C4-2B (cell line): ENCODE data around the gene INPP5K.

ENCODE experiments used
- H3K27ac ChIP-seq: fragments of 450-650 bp; 2 replicates; pipeline ENCODE4 v1.5.1; 2017
- ZFX ChIP-seq: fragments of 450-650 bp; IDR thresholded peaks from 2 replicates; pipeline ENCODE4 v1.6.1; 2017
- TF ChIP-seq, protein P1 (sequence below): fragments of 450-650 bp; conservative IDR thresholded peaks from 2 replicates; pipeline ENCODE4 v1.5.1; 2017; ENCODE audit warnings: mild to moderate bottlenecking

The INPP5K gene

DNA sequence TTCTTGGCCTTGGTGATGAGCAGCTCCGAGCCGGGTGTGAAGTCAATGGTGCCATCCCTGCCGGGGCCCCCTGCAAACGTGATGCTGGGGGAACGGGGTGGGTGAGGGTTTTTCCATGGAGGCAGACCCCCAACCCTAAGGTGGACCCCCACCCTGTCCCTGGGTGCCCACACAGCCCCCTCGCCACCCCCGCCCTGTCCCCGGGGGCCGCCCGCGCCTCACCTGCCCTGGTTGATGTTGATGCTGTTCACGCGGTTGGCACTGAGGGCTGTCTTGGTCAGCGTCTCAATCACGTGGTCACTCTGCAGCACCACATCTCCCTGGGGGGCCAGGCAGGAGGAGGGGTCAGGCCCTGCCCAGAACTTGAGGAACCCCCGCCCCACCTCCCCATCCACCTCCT lies 49.2 kb downstream of the INPP5K start:
- H3K27ac ChIP-seq = no peak overlapping the region
- no peak for TF ChIP-seq ZFX
- TF ChIP-seq, protein P1, sequence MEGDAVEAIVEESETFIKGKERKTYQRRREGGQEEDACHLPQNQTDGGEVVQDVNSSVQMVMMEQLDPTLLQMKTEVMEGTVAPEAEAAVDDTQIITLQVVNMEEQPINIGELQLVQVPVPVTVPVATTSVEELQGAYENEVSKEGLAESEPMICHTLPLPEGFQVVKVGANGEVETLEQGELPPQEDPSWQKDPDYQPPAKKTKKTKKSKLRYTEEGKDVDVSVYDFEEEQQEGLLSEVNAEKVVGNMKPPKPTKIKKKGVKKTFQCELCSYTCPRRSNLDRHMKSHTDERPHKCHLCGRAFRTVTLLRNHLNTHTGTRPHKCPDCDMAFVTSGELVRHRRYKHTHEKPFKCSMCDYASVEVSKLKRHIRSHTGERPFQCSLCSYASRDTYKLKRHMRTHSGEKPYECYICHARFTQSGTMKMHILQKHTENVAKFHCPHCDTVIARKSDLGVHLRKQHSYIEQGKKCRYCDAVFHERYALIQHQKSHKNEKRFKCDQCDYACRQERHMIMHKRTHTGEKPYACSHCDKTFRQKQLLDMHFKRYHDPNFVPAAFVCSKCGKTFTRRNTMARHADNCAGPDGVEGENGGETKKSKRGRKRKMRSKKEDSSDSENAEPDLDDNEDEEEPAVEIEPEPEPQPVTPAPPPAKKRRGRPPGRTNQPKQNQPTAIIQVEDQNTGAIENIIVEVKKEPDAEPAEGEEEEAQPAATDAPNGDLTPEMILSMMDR = no peak

DNA sequence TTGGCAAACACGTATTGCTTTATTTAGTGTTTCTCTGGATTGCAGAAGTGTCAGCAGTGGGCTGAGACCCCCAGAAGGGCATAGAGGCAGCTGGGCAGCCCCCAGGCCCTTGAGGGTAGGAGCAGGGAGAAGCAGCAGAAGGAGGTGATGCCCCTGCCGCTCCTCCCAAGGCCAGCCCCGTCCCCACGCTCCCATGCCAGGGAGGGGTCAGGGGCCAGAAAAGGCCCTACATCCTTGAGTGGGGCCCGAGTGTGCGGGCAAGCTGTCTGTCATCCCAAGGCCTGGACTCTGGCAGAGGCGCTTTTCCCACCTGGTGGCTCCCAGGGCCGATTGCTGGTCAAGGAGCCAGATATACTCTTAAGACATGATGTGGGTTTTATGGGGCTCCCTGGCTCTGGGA lies 52.2 kb downstream of the INPP5K start:
- TF ChIP-seq, protein P1 = no peak
- no peak for TF ChIP-seq ZFX
- no peak overlapping the region for H3K27ac ChIP-seq

DNA sequence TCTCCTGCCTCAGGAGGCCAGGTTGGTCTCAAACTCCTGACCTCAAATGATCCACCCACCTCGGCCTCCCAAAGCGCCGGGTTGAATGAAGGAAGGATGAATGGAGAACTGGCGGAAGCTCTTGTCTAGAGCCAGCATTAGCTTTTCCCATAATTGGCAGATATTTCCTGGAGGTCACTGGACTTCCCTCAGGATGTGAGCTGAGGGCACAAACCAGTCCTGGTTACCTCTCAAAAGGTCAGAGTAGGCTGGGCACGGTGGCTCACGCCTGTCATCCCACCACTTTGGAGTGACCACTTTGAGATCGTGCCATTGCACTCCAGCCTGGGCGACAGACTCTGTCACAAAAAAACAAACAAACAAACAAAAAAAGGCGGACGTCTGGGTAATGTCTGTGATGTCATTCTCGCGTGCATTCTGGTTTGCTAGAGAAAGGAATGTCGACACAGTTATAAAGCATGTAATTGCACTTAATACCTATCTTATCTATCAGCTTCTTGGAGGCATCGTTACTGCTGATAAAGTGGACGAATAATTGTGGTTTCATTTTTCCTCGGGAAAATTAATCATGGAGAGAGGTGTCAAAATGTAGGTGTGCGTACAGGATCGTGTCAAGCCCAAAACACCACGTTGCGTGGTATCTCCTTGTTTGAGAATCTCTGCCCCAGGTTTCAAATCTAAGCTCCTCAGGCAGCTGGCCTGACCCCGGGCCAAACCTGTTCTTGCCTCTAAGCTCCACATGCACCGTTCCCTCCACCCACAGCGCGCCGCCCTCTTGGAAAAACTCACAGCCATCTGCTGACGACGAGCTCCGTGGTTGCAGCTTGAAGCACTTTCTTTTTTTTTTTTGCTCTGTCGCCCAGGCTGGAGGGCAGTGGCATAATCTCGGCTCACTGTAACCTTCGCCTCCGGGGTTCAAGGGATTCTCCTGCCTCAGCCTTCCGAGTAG lies 54.0 kb downstream of the INPP5K start:
- no peak overlapping the region for H3K27ac ChIP-seq
- no peak for TF ChIP-seq ZFX
- TF ChIP-seq, protein P1 = no peak

DNA sequence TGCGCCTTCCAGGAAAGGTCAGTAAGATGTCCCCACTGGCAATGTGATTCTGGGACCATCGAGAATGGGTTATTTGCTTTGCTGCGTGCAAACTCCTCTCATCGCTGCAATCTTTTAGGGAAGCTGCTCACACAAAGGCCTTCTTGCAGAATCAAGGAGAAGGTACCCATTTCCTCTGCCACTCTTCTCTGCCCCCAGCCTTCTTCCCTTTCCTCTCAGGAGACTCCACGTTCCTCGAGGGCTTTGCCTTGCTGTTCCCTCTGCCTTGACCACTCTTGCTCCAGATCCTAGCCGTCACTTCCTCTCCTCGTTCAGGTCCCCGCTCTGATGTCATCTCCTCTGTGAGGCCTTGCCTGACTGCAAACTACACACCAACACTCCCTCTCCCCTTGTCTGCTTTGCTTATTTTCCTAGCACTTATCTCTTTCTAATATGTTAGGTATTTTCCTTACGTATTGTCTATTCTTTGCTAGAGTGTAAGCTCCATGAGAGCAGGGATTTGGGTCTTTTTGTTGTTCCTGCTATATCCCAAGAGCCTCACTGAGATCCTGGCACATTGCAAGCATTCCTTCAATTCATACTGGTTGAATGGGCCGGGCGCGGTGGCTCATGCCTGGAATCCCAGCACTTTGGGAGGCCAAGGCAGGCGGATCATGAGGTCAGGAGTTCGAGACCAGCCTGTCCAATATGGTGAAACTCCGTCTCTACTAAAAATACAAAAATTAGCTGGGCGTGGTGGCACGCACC lies 55.0 kb downstream of the INPP5K start:
- TF ChIP-seq, protein P1 = no peak
- no peak for TF ChIP-seq ZFX
- H3K27ac ChIP-seq = peak overlapping the region; percentile 57

DNA sequence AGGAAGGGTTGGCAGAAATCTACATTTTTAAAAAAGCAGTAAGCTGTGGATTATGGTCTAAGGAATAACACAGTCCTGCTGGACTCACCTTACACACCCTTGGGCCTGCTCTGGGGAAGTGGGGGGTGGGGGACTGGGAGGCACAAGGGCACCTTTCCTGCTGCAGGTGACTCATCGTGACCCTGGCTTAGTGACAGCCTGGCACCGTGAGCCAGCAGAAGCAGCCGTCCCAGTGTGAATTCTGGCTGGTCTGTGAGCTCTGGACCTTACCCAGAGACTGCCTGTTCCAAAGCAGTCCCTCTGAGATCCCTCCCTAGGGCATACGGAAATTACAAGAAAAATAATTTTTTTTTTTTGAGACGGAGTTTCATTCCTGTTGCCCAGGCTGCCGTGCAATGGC lies 56.2 kb downstream of the INPP5K start:
- TF ChIP-seq, protein P1 = no peak
- no peak for TF ChIP-seq ZFX
- peak overlapping the region; percentile 57 for H3K27ac ChIP-seq

DNA sequence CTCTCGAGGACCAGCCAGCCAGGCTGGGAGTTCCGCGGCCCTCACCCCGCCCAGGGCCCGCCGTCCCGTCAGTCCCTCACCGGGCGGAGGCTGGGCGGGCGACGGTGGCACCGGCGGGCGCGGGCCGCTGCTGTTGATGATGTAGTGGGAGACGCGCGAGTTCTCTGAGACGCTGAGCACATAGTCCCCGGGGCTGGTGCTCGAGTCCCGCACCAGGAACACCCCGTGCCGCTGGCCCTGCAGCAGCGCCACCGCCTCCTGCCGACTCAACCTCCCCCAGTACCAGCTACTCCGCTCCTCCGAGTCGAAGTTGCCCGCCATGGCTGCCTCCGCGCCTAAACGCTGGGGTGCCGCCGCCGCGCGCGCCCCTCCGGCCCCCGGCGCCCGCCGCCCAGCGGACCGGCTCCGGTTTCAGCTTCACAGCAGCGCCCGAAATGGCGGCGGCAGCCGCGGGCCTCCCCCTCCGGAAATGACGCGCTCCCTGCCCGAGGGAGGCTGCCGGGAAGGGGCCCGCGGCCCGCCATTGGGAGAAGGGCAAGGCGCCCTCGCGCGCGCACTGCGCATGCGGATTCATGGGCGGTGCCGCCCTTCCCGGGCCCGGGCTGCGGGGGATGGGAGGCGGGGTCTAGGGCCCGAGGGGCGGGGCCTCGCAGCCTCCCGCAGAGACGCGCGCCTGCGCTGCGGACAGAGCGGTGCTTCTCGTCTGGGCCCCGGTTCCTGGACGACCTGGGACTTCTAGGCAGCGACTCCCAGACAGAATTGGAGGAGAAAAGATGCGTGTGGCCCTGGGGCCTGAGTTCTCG lies 60.4 kb downstream of the INPP5K start, which contains the start of gene CRK:
TSS of gene CRK (minus strand) at position 436 of the 803 bp plus-strand sequence. CDS start at position 321, 115 bp downstream.
- TF ChIP-seq ZFX = peak; percentile 84; the same call in 1 of the 2 replicates
- TF ChIP-seq, protein P1 = no peak
- H3K27ac ChIP-seq = peak within 1 kb of the TSS; percentile 97
